GM23338 (cell line): ENCODE results near the gene RNU5D-1. TPM values are rescaled to one million over a fixed set of nuclear protein-coding genes. Genes with fewer than 3 reads are reported as not detected.

Experiments used
- ATAC-seq: fragments of 200-7000 bp; cut with Tn5 transposase; 3 replicates; pipeline ENCODE4 v1.9.1; 2020
- DNase-seq: peaks from one replicate; pipeline ENCODE4 v3.0.0-alpha.2; 2015; ENCODE audit warnings: low spot score
- H2AFZ ChIP-seq: fragments of 200-600 bp; sonication (generic); 2 replicates; pipeline ENCODE4 v1.8.0; 2016; ENCODE audit warnings: antibody characterized with exemption, mild to moderate bottlenecking, moderate library complexity
- H3F3A ChIP-seq: fragments of 200-600 bp; sonication (generic); replicated peaks from 2 replicates; pipeline ENCODE4 v1.8.0; 2017; ENCODE audit warnings: antibody characterized with exemption, mixed run types, low read depth
- H3K27ac ChIP-seq: fragments of 200-600 bp; sonication (generic); 2 replicates; pipeline ENCODE4 v1.6.1; 2016; ENCODE audit warnings: low read depth
- H3K27me3 ChIP-seq: fragments of 200-600 bp; sonication (generic); 2 replicates; pipeline ENCODE4 v1.8.0; 2016; ENCODE audit warnings: mild to moderate bottlenecking, mixed run types, moderate library complexity; ENCODE audit not compliant: insufficient read depth
- H3K36me3 ChIP-seq: fragments of 200-600 bp; sonication (generic); 2 replicates; pipeline ENCODE4 v1.8.0; 2016; ENCODE audit warnings: mild to moderate bottlenecking; ENCODE audit not compliant: insufficient read depth
- H3K4me1 ChIP-seq: fragments of 200-600 bp; sonication (generic); 2 replicates; pipeline ENCODE4 v1.8.0; 2016; ENCODE audit warnings: mild to moderate bottlenecking, moderate library complexity; ENCODE audit not compliant: insufficient read depth
- H3K4me2 ChIP-seq: fragments of 200-600 bp; sonication (generic); 2 replicates; pipeline ENCODE4 v1.7.1; 2017; ENCODE audit warnings: mixed run types
- H3K4me3 ChIP-seq: fragments of 200-600 bp; sonication (generic); 2 replicates; pipeline ENCODE4 v1.6.1; 2016; ENCODE audit warnings: mixed run types
- H3K79me2 ChIP-seq: fragments of 200-600 bp; sonication (generic); replicated peaks from 2 replicates; pipeline ENCODE4 v1.8.0; 2017; ENCODE audit warnings: mild to moderate bottlenecking; ENCODE audit not compliant: insufficient read depth
- H3K9me2 ChIP-seq: fragments of 200-600 bp; sonication (generic); 2 replicates; pipeline ENCODE4 v1.8.0; 2017; ENCODE audit not compliant: insufficient read depth
- H4K20me1 ChIP-seq: fragments of 200-600 bp; sonication (generic); replicated peaks from 2 replicates; pipeline ENCODE4 v1.8.0; 2017; ENCODE audit warnings: mild to moderate bottlenecking; ENCODE audit not compliant: insufficient read depth
- H3K27ac Mint-ChIP-seq: 2 replicates; pipeline ENCODE4 v1.8.0; 2020; ENCODE audit warnings: inconsistent platforms, mild to moderate bottlenecking, moderate library complexity, mixed read lengths
- H3K27me3 Mint-ChIP-seq: 3 replicates; pipeline ENCODE4 v1.8.0; 2022; ENCODE audit warnings: low read depth, mild to moderate bottlenecking, moderate library complexity, mixed read lengths, inconsistent platforms; ENCODE audit not compliant: insufficient read depth, poor library complexity
- H3K36me3 Mint-ChIP-seq: 3 replicates; pipeline ENCODE4 v1.8.0; 2021; ENCODE audit warnings: low read depth, mild to moderate bottlenecking, inconsistent platforms, moderate library complexity, mixed read lengths
- H3K4me1 Mint-ChIP-seq: 3 replicates; pipeline ENCODE4 v1.8.0; 2020; ENCODE audit warnings: mild to moderate bottlenecking, inconsistent platforms, mixed read lengths
- H3K4me3 Mint-ChIP-seq: 3 replicates; pipeline ENCODE4 v1.8.0; 2021; ENCODE audit warnings: moderate library complexity, mild to moderate bottlenecking, inconsistent platforms, mixed read lengths
- H3K9me3 Mint-ChIP-seq: 3 replicates; pipeline ENCODE4 v1.8.0; 2020; ENCODE audit warnings: moderate library complexity, mild to moderate bottlenecking, inconsistent platforms, mixed read lengths
- CREB1 ChIP-seq: fragments of 250-450 bp; sonication (Bioruptor Pico); IDR thresholded peaks from 2 replicates; pipeline ENCODE4 v1.5.0; 2020; ENCODE audit warnings: low read depth, mild to moderate bottlenecking, moderate library complexity
- CTCF ChIP-seq, 2 experiments: fragments of 200-600 bp in 1 of 2; sonication (generic) in 1 of 2; conservative IDR thresholded peaks; 2 replicates each; pipeline versions ENCODE4 v1.5.1 to v1.6.1; 2016 to 2017; ENCODE audit warnings: antibody characterized with exemption in 2 of 2, low read depth in 2 of 2, mild to moderate bottlenecking in 2 of 2, moderate library complexity in 1 of 2
- EZH2phosphoT487 ChIP-seq: fragments of 200-600 bp; sonication (generic); IDR thresholded peaks from one replicate; pipeline ENCODE4 v1.8.1; 2018; ENCODE audit warnings: antibody characterized with exemption; ENCODE audit not compliant: unreplicated experiment
- POLR2AphosphoS5 ChIP-seq: IDR thresholded peaks from 2 replicates; pipeline ENCODE4 v1.6.1; 2016; ENCODE audit warnings: antibody characterized with exemption, low read depth
- polyA plus RNA-seq: library from polyadenylated mRNA; unstranded; fragments of >200 nt; fragmentation: Nextera tagmentation; extraction: Ambion mirVana; gene quantifications from 2 replicates; pipeline ENCODE4 v1.2.1, GENCODE V29; 2016
- total RNA-seq: library from RNA; depleted of rRNA; stranded (reverse); fragments of >200 nt; shearing (Covaris generic); gene quantifications from 2 replicates; pipeline ENCODE4 v1.2.3, GENCODE V29; 2014
- TF ChIP-seq, protein P1 (sequence below): fragments of 250-450 bp; sonication (Bioruptor Pico); IDR thresholded peaks from 2 replicates; pipeline ENCODE4 v1.5.0; 2020; ENCODE audit warnings: mild to moderate bottlenecking, moderate library complexity

Gene RNU5D-1
- total and polyA plus RNA-seq, 2 experiments from 2014 or later, result not detected

GRCh38 chr1:44717653-44718052 lies 13.3 kb downstream of the RNU5D-1 start:
- H3K4me2 ChIP-seq, result no peak overlapping the region
- no peaks in the 10 kb centered on the region for H3K4me1 Mint-ChIP-seq
- no peaks in the 10 kb centered on the region for H3K9me2 ChIP-seq
- DNase-seq, result no peak
- no peaks in the 10 kb centered on the region for H3K79me2 ChIP-seq
- H3K27me3 ChIP-seq, result no peaks in the 10 kb centered on the region
- no peak overlapping the region for H3K27ac ChIP-seq
- H3K4me3 ChIP-seq, result no peak overlapping the region
- no peaks in the 10 kb centered on the region for H4K20me1 ChIP-seq
- no peaks in the 10 kb centered on the region for H3K36me3 ChIP-seq
- H3K9me3 Mint-ChIP-seq, result no peaks in the 10 kb centered on the region; the same call in 2 of the 3 replicates
- H3K27ac Mint-ChIP-seq, result no peak overlapping the region
- no peak for ATAC-seq
- peaks cover 10% of the 10 kb centered on the region for H3K27me3 Mint-ChIP-seq
- no peaks in the 10 kb centered on the region for H3K4me1 ChIP-seq
- TF ChIP-seq, protein P1, sequence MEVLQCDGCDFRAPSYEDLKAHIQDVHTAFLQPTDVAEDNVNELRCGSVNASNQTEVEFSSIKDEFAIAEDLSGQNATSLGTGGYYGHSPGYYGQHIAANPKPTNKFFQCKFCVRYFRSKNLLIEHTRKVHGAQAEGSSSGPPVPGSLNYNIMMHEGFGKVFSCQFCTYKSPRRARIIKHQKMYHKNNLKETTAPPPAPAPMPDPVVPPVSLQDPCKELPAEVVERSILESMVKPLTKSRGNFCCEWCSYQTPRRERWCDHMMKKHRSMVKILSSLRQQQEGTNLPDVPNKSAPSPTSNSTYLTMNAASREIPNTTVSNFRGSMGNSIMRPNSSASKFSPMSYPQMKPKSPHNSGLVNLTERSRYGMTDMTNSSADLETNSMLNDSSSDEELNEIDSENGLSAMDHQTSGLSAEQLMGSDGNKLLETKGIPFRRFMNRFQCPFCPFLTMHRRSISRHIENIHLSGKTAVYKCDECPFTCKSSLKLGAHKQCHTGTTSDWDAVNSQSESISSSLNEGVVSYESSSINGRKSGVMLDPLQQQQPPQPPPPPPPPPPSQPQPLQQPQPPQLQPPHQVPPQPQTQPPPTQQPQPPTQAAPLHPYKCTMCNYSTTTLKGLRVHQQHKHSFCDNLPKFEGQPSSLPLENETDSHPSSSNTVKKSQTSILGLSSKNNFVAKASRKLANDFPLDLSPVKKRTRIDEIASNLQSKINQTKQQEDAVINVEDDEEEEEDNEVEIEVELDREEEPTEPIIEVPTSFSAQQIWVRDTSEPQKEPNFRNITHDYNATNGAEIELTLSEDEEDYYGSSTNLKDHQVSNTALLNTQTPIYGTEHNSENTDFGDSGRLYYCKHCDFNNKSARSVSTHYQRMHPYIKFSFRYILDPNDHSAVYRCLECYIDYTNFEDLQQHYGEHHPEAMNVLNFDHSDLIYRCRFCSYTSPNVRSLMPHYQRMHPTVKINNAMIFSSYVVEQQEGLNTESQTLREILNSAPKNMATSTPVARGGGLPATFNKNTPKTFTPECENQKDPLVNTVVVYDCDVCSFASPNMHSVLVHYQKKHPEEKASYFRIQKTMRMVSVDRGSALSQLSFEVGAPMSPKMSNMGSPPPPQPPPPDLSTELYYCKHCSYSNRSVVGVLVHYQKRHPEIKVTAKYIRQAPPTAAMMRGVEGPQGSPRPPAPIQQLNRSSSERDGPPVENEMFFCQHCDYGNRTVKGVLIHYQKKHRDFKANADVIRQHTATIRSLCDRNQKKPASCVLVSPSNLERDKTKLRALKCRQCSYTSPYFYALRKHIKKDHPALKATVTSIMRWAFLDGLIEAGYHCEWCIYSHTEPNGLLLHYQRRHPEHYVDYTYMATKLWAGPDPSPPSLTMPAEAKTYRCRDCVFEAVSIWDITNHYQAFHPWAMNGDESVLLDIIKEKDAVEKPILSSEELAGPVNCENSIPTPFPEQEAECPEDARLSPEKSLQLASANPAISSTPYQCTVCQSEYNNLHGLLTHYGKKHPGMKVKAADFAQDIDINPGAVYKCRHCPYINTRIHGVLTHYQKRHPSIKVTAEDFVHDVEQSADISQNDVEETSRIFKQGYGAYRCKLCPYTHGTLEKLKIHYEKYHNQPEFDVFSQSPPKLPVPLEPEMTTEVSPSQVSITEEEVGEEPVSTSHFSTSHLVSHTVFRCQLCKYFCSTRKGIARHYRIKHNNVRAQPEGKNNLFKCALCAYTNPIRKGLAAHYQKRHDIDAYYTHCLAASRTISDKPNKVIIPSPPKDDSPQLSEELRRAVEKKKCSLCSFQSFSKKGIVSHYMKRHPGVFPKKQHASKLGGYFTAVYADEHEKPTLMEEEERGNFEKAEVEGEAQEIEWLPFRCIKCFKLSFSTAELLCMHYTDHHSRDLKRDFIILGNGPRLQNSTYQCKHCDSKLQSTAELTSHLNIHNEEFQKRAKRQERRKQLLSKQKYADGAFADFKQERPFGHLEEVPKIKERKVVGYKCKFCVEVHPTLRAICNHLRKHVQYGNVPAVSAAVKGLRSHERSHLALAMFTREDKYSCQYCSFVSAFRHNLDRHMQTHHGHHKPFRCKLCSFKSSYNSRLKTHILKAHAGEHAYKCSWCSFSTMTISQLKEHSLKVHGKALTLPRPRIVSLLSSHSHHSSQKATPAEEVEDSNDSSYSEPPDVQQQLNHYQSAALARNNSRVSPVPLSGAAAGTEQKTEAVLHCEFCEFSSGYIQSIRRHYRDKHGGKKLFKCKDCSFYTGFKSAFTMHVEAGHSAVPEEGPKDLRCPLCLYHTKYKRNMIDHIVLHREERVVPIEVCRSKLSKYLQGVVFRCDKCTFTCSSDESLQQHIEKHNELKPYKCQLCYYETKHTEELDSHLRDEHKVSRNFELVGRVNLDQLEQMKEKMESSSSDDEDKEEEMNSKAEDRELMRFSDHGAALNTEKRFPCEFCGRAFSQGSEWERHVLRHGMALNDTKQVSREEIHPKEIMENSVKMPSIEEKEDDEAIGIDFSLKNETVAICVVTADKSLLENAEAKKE (CRISPR knock-in tag), result no peak
- TF ChIP-seq CTCF (conservative IDR thresholded peaks at IDR 0.05; ENCODE audit: low read depth in 2 of 2), result no peak
- no peak for TF ChIP-seq POLR2AphosphoS5
- no peak for TF ChIP-seq CREB1 (CRISPR knock-in tag)
- TF ChIP-seq EZH2phosphoT487, result no peak
- no peak overlapping the region for H2AFZ ChIP-seq
- no peaks in the 10 kb centered on the region for H3K36me3 Mint-ChIP-seq
- H3F3A ChIP-seq, result 0 out of 2 replicates have a peak, but pooled peaks cover 3% of the 10 kb centered on the region
- H3K4me3 Mint-ChIP-seq, result no peak overlapping the region
